Left ventricle myocardium inferior (tissue), 1 donor: Measurements from ENCODE around the gene CERK. TPM values are rescaled to one million over a fixed set of nuclear protein-coding genes. Genes with fewer than 3 reads are reported as not detected.
A peak's percentile ranks its signal among the peaks of the same experiment; 100 is the strongest.

Experiments used
- DNase-seq: peaks from one replicate; pipeline ENCODE4 v3.0.0-alpha.2; 2020
- H3K27ac ChIP-seq: fragments of 200-600 bp; replicated peaks from 2 replicates; pipeline ENCODE4 v1.8.0; 2021
- H3K27me3 ChIP-seq: fragments of 200-600 bp; 2 replicates; pipeline ENCODE4 v1.8.0; 2021; ENCODE audit warnings: low read depth
- H3K36me3 ChIP-seq: fragments of 200-600 bp; 2 replicates; pipeline ENCODE4 v1.8.0; 2021
- H3K4me1 ChIP-seq: fragments of 200-600 bp; 2 replicates; pipeline ENCODE4 v1.8.0; 2021
- H3K4me3 ChIP-seq: fragments of 200-600 bp; 2 replicates; pipeline ENCODE4 v1.8.0; 2021; ENCODE audit warnings: mild to moderate bottlenecking, moderate library complexity
- H3K9me3 ChIP-seq: fragments of 200-600 bp; replicated peaks from 2 replicates; pipeline ENCODE4 v1.8.0; 2021
- intact Hi-C: fragments of 100-400 bp; cut with micrococcal nuclease; formaldehyde crosslinking; loops from one replicate; pipeline ENCODE4 v1.11.0; 2022
- total RNA-seq: library from RNA; stranded (reverse); fragmentation: NEBNext Ultra II Directional; extraction: Animal tissue kit (Norgen Biotek cat#: 25700); gene quantifications from one replicate; pipeline ENCODE4 v1.2.1, GENCODE V29; 2021
- TF ChIP-seq, protein P1 (sequence below): fragments of 200-600 bp; IDR thresholded peaks from 2 replicates; pipeline ENCODE4 v1.8.0; 2021; ENCODE audit warnings: antibody characterized with exemption, mild to moderate bottlenecking, borderline replicate concordance
- donor health status: DM: no; HTN: yes; CAD: no; lungs with severe emphysema.

Gene CERK
- total RNA-seq, 1 donor from 2014 or later = 76.9 TPM

DNA sequence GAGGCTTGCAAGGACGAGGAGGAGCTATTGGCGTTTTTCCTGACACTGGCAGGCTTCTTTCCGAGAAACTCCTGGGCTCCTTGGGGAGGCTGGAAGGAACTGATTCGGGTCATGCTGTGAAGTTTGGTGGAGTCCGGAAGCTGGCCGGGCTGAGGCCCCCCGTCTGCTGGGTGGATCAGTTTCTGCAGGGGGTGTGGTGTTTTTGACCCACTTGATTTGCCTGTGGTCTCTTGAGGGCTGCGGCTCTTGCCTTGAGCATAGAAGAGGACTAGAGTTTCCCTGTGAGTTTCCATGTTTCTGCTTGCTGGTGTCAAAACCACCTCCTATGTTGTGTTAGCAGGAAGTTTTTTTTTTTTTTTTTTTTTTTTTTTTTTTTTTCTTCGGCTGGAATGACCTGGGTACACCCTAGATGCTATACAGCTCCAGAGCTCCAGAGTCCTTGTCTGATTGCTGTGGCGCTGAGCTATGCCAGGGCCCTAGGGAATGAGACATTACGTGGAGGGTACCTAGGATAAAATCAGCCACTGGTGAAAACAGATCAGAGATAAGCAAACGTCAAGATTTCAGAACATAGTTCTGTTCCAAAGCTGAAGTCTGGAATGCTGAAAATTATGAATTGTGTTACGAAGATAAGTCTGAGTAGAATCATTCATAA is 25.1 kb upstream of the CERK start:
- intact Hi-C loops = no loop called here
- no peaks in the 10 kb centered on the region for H3K36me3 ChIP-seq
- no peaks in the 10 kb centered on the region for H3K27me3 ChIP-seq
- H3K27ac ChIP-seq = peak overlapping the region; percentile 96
- H3K4me3 ChIP-seq = peak overlapping the region; percentile 99
- TF ChIP-seq, protein P1, sequence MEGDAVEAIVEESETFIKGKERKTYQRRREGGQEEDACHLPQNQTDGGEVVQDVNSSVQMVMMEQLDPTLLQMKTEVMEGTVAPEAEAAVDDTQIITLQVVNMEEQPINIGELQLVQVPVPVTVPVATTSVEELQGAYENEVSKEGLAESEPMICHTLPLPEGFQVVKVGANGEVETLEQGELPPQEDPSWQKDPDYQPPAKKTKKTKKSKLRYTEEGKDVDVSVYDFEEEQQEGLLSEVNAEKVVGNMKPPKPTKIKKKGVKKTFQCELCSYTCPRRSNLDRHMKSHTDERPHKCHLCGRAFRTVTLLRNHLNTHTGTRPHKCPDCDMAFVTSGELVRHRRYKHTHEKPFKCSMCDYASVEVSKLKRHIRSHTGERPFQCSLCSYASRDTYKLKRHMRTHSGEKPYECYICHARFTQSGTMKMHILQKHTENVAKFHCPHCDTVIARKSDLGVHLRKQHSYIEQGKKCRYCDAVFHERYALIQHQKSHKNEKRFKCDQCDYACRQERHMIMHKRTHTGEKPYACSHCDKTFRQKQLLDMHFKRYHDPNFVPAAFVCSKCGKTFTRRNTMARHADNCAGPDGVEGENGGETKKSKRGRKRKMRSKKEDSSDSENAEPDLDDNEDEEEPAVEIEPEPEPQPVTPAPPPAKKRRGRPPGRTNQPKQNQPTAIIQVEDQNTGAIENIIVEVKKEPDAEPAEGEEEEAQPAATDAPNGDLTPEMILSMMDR = no peak
- peaks cover 77% of the 10 kb centered on the region for H3K4me1 ChIP-seq
- no peaks in the 10 kb centered on the region for H3K9me3 ChIP-seq
- peak; percentile 67 for DNase-seq

DNA sequence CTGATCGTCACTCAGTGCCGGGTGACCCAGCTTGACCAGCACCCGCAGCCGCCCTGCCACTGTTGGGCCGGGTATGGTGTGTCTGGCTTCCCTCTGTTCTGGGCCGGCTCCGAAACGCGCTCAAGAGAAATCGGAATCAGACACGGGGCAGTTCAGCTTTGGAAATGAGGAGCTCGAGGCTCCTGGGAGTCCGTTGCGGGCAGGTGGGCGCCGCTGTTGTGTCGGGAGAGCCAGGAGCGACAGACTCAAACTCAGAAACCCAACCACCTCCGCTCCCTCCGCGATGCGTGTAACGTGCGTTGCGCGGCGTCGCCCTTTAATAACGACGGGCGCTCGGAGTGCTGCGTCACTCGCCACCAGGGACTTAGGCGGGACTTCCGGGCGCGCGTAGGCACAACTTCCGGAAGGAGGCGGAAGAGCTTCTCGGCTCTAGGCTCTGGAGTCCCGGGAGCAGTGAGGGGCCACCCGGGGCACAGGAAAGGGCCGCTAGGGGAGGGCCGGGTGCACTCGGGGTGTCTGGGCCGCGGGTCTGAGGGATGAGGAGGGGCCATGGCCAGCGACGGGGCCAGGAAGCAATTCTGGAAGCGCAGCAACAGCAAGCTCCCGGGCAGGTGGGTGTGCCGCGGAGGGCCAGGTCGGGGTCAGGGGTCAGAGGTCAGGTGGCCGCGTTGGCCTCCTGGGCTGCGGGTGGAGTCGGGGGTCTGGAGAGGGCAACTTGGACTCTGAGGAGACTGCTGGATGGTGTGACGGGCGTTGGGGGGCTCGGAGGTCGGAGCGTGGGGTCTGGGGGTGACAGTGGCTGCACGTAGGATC is 24.4 kb upstream of the CERK start, which contains the start of gene TBC1D22A:
Gene TBC1D22A, plus strand, starts transcription at position 413 of the 813 bp plus-strand sequence. Its CDS starts 137 bp downstream, at position 550.
- TF ChIP-seq, protein P1 = peak; percentile 34
- Histone ChIP-seq H3K27ac (peak within 1 kb of the TSS; percentile 96), H3K4me3 (peak within 1 kb of the TSS; percentile 99), H3K4me1 (peaks cover 74% of the 10 kb centered on the region), H3K27me3 (no peaks in the 10 kb centered on the region), H3K36me3 (no peaks in the 10 kb centered on the region), H3K9me3 (no peaks in the 10 kb centered on the region)
- intact Hi-C loops = no loop called here
- DNase-seq = peak; percentile 96

DNA sequence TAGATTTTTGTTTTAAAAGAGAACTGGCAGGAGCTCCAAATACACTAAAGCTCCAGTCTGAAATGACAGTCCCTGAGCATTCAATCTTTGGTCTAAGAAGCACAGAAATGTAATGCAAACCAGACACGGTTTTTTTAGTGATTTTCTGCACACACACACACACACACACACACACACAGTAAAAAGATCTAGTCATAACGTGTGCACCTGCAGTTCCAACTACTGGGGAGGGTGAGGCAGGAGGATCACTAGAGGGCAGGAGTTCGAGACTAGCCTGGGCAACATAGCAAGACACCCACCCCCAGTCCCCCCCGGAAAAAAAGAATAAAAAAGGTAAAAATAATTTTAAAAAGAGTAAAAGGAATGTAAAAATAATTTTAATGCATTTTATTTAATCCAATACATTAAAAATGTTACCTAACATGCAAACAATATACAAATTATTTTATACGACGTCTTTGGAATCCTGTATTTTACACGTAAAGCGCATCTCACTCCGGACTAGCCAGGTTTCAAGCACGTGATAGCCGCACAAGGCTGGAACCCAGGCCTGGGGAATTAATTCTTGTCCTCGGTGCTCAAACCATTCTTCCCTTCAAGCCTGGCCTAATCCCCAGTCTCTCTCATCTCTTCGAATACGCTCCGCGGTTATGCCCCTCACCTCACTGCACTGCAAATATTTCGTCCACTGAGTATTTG is 23.6 kb upstream of the CERK start:
- Histone ChIP-seq H3K27ac (peak overlapping the region; percentile 96), H3K4me1 (peaks cover 67% of the 10 kb centered on the region), H3K4me3 (peak overlapping the region; percentile 99), H3K9me3 (peaks cover 1% of the 10 kb centered on the region), H3K36me3 (no peaks in the 10 kb centered on the region), H3K27me3 (no peaks in the 10 kb centered on the region)
- no peak for DNase-seq
- intact Hi-C loops = no loop called here
- TF ChIP-seq, protein P1 = no peak

DNA sequence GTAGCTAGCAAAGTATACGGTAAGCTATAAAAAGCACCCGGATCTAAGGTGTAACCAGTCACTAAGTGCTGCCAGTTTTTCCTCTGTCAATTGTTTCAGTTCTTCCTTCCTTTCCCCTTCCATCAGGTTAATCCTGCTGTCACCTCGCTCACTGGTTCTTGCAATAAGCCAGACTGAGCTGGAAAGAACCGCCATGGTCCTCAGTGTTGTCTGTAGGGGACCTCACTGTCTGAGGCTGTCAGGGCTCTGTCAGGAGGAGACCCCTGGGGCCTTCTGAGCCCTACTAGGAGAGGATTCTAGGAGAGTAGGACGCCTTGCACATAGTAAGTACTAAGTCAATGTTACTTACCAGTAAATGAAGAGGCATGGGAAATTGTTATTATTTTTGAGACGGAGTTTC is 23.0 kb upstream of the CERK start:
- H3K4me1 ChIP-seq = peaks cover 60% of the 10 kb centered on the region
- H3K36me3 ChIP-seq = no peaks in the 10 kb centered on the region
- H3K4me3 ChIP-seq = peak overlapping the region; percentile 99
- intact Hi-C loops = no loop called here
- TF ChIP-seq, protein P1 = no peak
- no peaks in the 10 kb centered on the region for H3K27me3 ChIP-seq
- H3K9me3 ChIP-seq = peaks cover 8% of the 10 kb centered on the region
- no peak overlapping the region for H3K27ac ChIP-seq
- no peak for DNase-seq

DNA sequence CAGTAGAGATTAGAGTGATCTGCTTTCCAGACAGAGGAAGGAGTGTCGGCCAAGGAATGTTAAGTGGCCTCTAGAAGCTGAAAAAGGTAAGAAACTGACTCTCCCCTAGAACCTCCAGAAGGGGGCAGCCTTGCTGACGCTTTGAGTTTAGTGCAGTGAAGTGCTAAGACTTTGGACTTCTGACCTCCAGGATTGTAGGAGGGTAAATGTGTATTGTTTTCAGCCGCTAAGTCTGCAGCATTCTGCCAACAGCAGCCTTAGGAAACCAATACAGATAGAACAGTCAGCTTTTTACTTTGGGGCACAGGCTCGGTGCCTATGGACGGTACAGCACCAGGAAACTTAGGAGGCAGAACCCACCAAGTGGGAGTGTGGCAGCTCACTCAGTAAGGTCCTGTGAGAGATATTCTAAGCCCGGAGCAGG is 20.8 kb upstream of the CERK start:
- TF ChIP-seq, protein P1 = peak; percentile 81
- peaks cover 15% of the 10 kb centered on the region for H3K9me3 ChIP-seq
- DNase-seq = no peak
- H3K4me3 ChIP-seq = no peak overlapping the region
- H3K27ac ChIP-seq = peak overlapping the region; percentile 73
- H3K36me3 ChIP-seq = no peaks in the 10 kb centered on the region
- H3K27me3 ChIP-seq = no peaks in the 10 kb centered on the region
- intact Hi-C loops = no loop called here
- peaks cover 57% of the 10 kb centered on the region for H3K4me1 ChIP-seq
